Mammary epithelial cell (primary cell): ENCODE measurements around the gene DIPK1C.

Source experiments
- EZH2 ChIP-seq: IDR thresholded peaks from 2 replicates; pipeline ENCODE4 v1.6.1; 2012; ENCODE audit warnings: low read length, inconsistent platforms, borderline replicate concordance
- TF ChIP-seq, protein P1 (sequence below), 2 donors: IDR thresholded peaks in 1 of 2; conservative IDR thresholded peaks in 1 of 2; 2 replicates each; pipeline ENCODE4 v1.5.1; 2011 to 2012; ENCODE audit warnings: inconsistent platforms in 2 of 2, low read length in 2 of 2, mild to moderate bottlenecking in 2 of 2, control low read depth in 1 of 2, low read depth in 1 of 2; ENCODE audit not compliant: insufficient read depth in 1 of 2; ENCODE audit errors: extremely low read depth in 1 of 2

DNA sequence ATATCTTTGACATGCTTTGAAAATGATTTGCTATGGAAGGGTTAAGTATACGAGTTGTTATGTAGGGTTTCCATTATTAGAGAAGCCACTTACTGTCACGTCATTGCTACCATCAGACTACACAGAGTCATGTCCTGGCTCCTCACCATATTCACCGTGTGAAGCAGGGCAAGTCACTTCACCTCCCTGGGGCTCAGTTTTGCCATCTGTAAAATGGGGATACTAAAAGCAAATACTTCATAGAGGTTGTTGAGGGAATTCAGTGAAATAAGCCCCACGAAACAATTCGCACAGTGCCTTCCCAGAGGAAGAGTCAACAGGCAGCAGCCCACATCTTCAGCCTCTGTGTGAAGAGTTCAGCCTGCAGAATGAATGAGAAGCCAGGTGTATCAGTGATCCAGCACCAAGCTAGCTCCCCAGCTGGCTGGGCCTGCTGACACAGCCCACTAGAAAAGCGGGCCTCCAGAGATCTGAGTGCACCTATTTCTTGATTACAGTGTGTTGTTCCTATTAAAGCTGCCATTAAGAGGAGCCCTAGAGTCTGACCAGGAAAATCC lies 3.4 kb downstream of the DIPK1C start:
- TF ChIP-seq, protein P1, sequence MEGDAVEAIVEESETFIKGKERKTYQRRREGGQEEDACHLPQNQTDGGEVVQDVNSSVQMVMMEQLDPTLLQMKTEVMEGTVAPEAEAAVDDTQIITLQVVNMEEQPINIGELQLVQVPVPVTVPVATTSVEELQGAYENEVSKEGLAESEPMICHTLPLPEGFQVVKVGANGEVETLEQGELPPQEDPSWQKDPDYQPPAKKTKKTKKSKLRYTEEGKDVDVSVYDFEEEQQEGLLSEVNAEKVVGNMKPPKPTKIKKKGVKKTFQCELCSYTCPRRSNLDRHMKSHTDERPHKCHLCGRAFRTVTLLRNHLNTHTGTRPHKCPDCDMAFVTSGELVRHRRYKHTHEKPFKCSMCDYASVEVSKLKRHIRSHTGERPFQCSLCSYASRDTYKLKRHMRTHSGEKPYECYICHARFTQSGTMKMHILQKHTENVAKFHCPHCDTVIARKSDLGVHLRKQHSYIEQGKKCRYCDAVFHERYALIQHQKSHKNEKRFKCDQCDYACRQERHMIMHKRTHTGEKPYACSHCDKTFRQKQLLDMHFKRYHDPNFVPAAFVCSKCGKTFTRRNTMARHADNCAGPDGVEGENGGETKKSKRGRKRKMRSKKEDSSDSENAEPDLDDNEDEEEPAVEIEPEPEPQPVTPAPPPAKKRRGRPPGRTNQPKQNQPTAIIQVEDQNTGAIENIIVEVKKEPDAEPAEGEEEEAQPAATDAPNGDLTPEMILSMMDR (conservative IDR thresholded peaks at IDR 0.05 in 1 of 2, IDR thresholded peaks at IDR 0.05 in 1 of 2; ENCODE audit: extremely low read depth in 1 of 2, insufficient read depth in 1 of 2, low read depth in 1 of 2, low read length in 2 of 2): no peak
- TF ChIP-seq EZH2: no peak
